Lower leg skin (tissue), 3 donors: ENCODE data around the gene SLC22A15.

ENCODE experiments used
- POLR2A ChIP-seq, 2 donors: fragments of 450-650 bp; IDR thresholded peaks; one replicate each; pipeline ENCODE4 v1.6.1; 2016 to 2017; ENCODE audit warnings: antibody characterized with exemption in 2 of 2, mild to moderate bottlenecking in 1 of 2, moderate library complexity in 1 of 2
- TF ChIP-seq, protein P1 (sequence below), 3 donors: fragments of 450-650 bp; IDR thresholded peaks; one replicate each; pipeline ENCODE4 v1.5.1; 2016; ENCODE audit warnings: antibody characterized with exemption in 3 of 3, mild to moderate bottlenecking in 3 of 3, moderate library complexity in 2 of 3

DNA sequence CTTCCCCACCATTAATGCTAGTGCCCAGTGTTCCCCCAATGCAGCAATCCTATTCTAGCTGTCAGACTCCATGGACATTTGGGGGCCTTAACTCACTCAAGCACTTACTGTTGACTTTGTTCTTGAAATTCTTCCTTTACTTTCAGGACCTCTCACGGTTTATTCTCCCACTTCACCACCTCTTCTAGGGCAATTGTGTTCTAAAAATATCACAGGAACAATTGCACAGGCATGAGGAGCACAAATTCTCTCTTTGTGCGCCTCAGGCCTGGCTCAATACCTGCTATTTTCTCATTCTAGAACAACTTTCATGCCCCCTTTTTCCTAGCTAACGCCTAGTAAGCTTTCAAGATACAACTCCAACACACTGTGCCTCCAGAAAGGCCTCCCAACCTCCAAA lies 142.2 kb downstream of the SLC22A15 start:
- no peak for TF ChIP-seq POLR2A (IDR thresholded peaks at IDR 0.05)
- TF ChIP-seq, protein P1, sequence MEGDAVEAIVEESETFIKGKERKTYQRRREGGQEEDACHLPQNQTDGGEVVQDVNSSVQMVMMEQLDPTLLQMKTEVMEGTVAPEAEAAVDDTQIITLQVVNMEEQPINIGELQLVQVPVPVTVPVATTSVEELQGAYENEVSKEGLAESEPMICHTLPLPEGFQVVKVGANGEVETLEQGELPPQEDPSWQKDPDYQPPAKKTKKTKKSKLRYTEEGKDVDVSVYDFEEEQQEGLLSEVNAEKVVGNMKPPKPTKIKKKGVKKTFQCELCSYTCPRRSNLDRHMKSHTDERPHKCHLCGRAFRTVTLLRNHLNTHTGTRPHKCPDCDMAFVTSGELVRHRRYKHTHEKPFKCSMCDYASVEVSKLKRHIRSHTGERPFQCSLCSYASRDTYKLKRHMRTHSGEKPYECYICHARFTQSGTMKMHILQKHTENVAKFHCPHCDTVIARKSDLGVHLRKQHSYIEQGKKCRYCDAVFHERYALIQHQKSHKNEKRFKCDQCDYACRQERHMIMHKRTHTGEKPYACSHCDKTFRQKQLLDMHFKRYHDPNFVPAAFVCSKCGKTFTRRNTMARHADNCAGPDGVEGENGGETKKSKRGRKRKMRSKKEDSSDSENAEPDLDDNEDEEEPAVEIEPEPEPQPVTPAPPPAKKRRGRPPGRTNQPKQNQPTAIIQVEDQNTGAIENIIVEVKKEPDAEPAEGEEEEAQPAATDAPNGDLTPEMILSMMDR (IDR thresholded peaks at IDR 0.05) = no peak
